ENCODE data around the gene ROR1. TPM values are rescaled to one million over a fixed set of nuclear protein-coding genes. Genes with fewer than 3 reads are reported as not detected.

ROR1 gene
- total RNA-seq, 6 donors from 2014 or later = 19.7 to 39.8 (median 28.5) TPM

DNA sequence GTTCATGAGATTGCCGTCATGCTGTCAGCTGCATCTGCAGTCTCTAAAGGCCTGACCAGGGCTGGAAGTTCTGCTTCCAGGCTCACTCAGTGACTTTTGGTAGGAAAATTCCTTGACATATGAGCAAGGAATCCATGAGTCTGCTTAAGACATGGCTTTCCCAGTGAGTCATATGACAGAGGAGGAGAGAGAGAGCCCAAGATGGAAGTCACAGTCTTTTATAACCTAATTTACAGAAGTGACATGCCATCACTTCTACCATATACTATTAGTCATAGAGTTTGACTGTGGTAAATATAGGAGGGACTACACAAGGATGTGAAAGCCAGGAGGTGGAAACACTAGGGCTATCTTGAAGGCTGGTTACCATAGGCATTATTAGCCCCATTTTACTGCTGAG is 115.2 kb downstream of the ROR1 start:
- no peak for ATAC-seq (ENCODE audit: low FRiP score in 2 of 2)
- no peak overlapping the region for H3K4me3 ChIP-seq
- H3K9me3 ChIP-seq = no peaks in the 10 kb centered on the region
- no peaks in the 10 kb centered on the region for H3K4me1 ChIP-seq
- no peaks in the 10 kb centered on the region for H3K36me3 ChIP-seq
- no peak for TF ChIP-seq POLR2A (IDR thresholded peaks at IDR 0.05)
- TF ChIP-seq POLR2AphosphoS5 (IDR thresholded peaks at IDR 0.05) = no peak
- no peak for TF ChIP-seq EP300 (IDR thresholded peaks at IDR 0.05)
- TF ChIP-seq, protein P1, sequence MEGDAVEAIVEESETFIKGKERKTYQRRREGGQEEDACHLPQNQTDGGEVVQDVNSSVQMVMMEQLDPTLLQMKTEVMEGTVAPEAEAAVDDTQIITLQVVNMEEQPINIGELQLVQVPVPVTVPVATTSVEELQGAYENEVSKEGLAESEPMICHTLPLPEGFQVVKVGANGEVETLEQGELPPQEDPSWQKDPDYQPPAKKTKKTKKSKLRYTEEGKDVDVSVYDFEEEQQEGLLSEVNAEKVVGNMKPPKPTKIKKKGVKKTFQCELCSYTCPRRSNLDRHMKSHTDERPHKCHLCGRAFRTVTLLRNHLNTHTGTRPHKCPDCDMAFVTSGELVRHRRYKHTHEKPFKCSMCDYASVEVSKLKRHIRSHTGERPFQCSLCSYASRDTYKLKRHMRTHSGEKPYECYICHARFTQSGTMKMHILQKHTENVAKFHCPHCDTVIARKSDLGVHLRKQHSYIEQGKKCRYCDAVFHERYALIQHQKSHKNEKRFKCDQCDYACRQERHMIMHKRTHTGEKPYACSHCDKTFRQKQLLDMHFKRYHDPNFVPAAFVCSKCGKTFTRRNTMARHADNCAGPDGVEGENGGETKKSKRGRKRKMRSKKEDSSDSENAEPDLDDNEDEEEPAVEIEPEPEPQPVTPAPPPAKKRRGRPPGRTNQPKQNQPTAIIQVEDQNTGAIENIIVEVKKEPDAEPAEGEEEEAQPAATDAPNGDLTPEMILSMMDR (IDR thresholded peaks at IDR 0.05) = no peak
- DNase-seq = no peak
- H3K27me3 ChIP-seq = no peaks in the 10 kb centered on the region
- no peak overlapping the region for H3K27ac ChIP-seq
- 91 to 100% methylated on average over 1 of the region's 1 CpG for WGBS, 2 donors

DNA sequence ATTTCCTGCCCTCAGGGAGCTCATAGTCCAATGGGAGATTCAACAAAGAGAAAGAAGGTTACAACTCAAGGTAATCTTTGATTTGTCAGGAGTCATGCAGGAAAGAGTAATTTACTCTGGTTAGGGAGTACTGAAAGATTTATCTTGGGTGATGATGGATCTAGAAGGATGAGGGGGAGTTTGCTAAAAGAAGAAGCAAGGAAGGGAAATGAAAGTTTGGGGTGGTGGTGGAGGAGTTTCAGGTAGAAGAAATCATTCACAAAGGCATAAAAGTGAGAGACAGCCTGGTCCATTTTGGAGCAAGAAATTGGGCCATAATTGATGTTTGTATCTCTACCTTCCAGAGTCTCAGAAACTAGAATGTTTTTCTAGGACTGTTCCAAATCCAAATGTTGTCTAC is 116.7 kb downstream of the ROR1 start:
- Histone ChIP-seq H3K27me3 (no peaks in the 10 kb centered on the region), H3K27ac (no peak overlapping the region), H3K36me3 (no peaks in the 10 kb centered on the region), H3K9me3 (no peaks in the 10 kb centered on the region), H3K4me3 (no peak overlapping the region), H3K4me1 (no peaks in the 10 kb centered on the region)
- DNase-seq (no peak), ATAC-seq (ENCODE audit: low FRiP score in 2 of 2) (no peak)
- TF ChIP-seq EP300 (IDR thresholded peaks at IDR 0.05) = no peak

DNA sequence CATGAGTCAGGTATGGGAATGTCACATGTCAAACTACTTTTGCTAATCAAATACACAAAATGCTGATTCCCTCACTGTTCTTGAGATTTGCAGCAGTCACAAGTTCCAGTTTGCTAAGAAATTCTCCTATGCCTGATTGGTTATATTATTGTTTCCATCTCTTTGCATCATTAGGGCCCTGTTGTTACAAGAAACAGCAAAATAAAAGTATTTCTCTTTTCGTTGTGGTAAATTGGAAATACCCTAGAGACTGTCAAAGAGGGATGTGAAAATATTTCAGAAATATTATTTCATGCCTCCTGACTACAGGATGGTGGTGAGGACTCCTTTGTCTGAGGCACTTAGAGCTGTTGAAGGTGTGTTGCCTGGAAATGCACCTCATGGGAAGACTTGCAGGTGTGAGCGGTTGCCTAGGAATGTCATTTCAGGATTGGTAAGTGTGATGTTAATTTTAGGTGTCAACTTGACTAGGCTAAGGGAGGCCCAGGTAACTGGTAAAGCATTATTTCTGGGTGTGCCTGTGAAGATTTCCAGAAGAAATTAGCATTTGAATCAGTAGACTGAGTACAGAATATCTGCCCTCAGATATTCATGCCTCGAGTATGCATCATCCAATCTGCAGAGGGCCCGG is 117.4 kb downstream of the ROR1 start:
- 92 to 96% methylated on average over 4 of the region's 4 CpGs for WGBS, 2 donors
- Histone ChIP-seq H3K27ac (no peak overlapping the region), H3K9me3 (no peaks in the 10 kb centered on the region), H3K27me3 (no peaks in the 10 kb centered on the region), H3K36me3 (no peaks in the 10 kb centered on the region), H3K4me1 (no peaks in the 10 kb centered on the region), H3K4me3 (no peak overlapping the region)
- DNase-seq (no peak), ATAC-seq (ENCODE audit: low FRiP score in 2 of 2) (no peak)
- TF ChIP-seq POLR2AphosphoS5 (IDR thresholded peaks at IDR 0.05) (no peak), POLR2A (IDR thresholded peaks at IDR 0.05) (no peak), EP300 (IDR thresholded peaks at IDR 0.05) (no peak)
- TF ChIP-seq, protein P1 (IDR thresholded peaks at IDR 0.05) = no peak

DNA sequence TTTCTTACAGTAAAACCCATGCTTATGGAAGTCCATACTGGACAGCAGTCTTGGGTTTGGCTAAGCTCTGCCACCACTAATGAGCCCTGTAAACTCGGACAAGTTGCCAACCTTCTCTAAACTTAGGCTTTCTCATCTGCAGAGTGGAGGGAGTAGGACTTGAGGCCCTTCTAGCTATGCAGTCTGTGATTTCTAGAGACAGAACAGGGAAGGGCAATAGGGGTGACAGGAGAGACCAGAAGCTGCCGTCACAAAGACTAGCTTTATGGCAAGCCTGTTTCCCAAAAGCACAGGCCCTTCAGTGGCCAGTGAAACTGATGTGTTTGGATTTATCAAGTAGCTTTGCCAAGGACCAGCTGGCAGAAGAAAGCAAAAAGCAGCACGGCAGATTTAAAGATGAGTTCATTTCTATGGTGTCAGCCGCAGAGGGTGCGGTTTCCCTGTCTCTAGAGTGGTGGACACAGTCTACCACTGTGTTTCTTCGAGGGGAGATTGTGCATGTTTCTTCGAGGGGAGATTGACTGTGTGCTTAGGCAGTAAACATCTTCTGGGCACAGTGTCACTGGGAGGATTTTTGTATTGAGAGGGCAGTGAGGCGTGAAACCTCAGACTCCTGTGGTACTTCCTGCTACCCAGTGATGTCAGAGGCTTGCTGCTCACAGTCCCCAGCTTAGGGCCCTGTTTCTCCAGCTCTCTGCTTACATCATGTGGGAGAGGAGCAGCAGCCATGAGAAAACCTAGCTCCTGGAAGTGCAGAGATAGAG is 119.0 kb downstream of the ROR1 start:
- TF ChIP-seq, protein P1 (IDR thresholded peaks at IDR 0.05) = no peak
- no peak for TF ChIP-seq EP300 (IDR thresholded peaks at IDR 0.05)
- TF ChIP-seq POLR2AphosphoS5 (IDR thresholded peaks at IDR 0.05) = no peak
- TF ChIP-seq POLR2A (IDR thresholded peaks at IDR 0.05) = no peak
- peak; percentile 52 to 81 for ATAC-seq (ENCODE audit: low FRiP score in 2 of 2)
- no peak overlapping the region for H3K4me3 ChIP-seq
- H3K9me3 ChIP-seq = peaks cover 0 to 2% (median 0%) of the 10 kb centered on the region in 4 donors
- no peaks in the 10 kb centered on the region for H3K4me1 ChIP-seq
- 59 to 60% methylated on average over 8 of the region's 8 CpGs for WGBS, 2 donors
- H3K27ac ChIP-seq = peak overlapping the region in 1 of 4 donors; percentile 9
- H3K27me3 ChIP-seq = no peaks in the 10 kb centered on the region
- DNase-seq = no peak
- no peaks in the 10 kb centered on the region for H3K36me3 ChIP-seq

DNA sequence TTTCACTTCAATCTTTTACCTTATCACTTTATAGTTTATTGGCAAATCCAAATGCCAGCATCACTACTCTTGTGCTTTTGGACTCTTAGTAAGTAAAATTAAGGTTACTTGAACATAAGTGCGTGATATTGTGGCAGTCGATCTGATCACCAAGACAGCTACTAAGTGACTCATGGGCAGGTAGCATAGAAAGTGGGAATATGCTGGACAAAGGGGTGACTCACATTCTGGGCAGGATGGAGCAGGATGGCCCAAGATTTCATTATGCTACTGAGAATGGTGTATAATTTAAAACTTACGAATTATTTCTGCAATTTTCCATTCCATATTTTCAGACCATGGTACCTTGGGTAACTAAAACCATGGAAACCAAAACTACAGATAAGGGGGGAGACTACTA is 120.2 kb downstream of the ROR1 start:
- DNase-seq = no peak
- Histone ChIP-seq H3K9me3 (peaks cover 0 to 3% (median 0%) of the 10 kb centered on the region in 4 donors), H3K27me3 (no peaks in the 10 kb centered on the region), H3K4me3 (no peak overlapping the region), H3K4me1 (no peaks in the 10 kb centered on the region), H3K36me3 (no peaks in the 10 kb centered on the region), H3K27ac (no peak overlapping the region)
- 93 to 94% methylated on average over 3 of the region's 3 CpGs for WGBS, 2 donors
- TF ChIP-seq, protein P1 (IDR thresholded peaks at IDR 0.05) = no peak
- TF ChIP-seq EP300 (IDR thresholded peaks at IDR 0.05) (no peak), POLR2A (IDR thresholded peaks at IDR 0.05) (no peak), POLR2AphosphoS5 (IDR thresholded peaks at IDR 0.05) (no peak)
- no peak for ATAC-seq (ENCODE audit: low FRiP score in 2 of 2)
